Fibroblast of skin of back (primary cell): ENCODE measurements around the gene ITSN1.
A peak's percentile ranks its signal among the peaks of the same experiment; 100 is the strongest.

Experiments
- DNase-seq: peaks from one replicate; pipeline ENCODE4 v3.0.0-alpha.2; 2013

The ITSN1 gene

GRCh38 chr21:33816174-33816573 is 173.9 kb downstream of the ITSN1 start:
- DNase-seq = no peak

- no peak for DNase-seq
Observed at GRCh38 chr21:33817138-33817537, 174.8 kb downstream of the ITSN1 start.

GRCh38 chr21:33817663-33818451 is 175.6 kb downstream of the ITSN1 start:
- DNase-seq = no peak

- no peak for DNase-seq
Observed at GRCh38 chr21:33820230-33820770, 178.0 kb downstream of the ITSN1 start.

- no peak for DNase-seq
Observed at GRCh38 chr21:33820798-33821197, 178.5 kb downstream of the ITSN1 start.

GRCh38 chr21:33821503-33822322 is 179.4 kb downstream of the ITSN1 start:
- DNase-seq = no peak

GRCh38 chr21:33824156-33824941 is 182.0 kb downstream of the ITSN1 start:
- no peak for DNase-seq

GRCh38 chr21:33825419-33825818 is 183.1 kb downstream of the ITSN1 start:
- DNase-seq = no peak

- DNase-seq = peak; percentile 61
Observed at GRCh38 chr21:33825915-33826314, 183.6 kb downstream of the ITSN1 start.

- no peak for DNase-seq
Observed at GRCh38 chr21:33828083-33828482, 185.8 kb downstream of the ITSN1 start.

- no peak for DNase-seq
Observed at GRCh38 chr21:33828577-33828976, 186.3 kb downstream of the ITSN1 start.

- no peak for DNase-seq
Observed at GRCh38 chr21:33829844-33830243, 187.5 kb downstream of the ITSN1 start.

GRCh38 chr21:33831962-33832659 is 189.8 kb downstream of the ITSN1 start:
- no peak for DNase-seq

- DNase-seq = peak; percentile 39
Observed at GRCh38 chr21:33834801-33835500, 192.7 kb downstream of the ITSN1 start.

GRCh38 chr21:33835920-33836319 is 193.6 kb downstream of the ITSN1 start:
- no peak for DNase-seq

- DNase-seq = peak; percentile 27
Observed at GRCh38 chr21:33836408-33836807, 194.1 kb downstream of the ITSN1 start.

- DNase-seq = no peak
Observed at GRCh38 chr21:33839167-33839716, 196.9 kb downstream of the ITSN1 start.

- no peak for DNase-seq
Observed at GRCh38 chr21:33839806-33840205, 197.5 kb downstream of the ITSN1 start.

- no peak for DNase-seq
Observed at GRCh38 chr21:33840771-33841170, 198.5 kb downstream of the ITSN1 start.

- DNase-seq = no peak
Observed at GRCh38 chr21:33841561-33841960, 199.3 kb downstream of the ITSN1 start.

GRCh38 chr21:33843216-33843615 is 200.9 kb downstream of the ITSN1 start:
- no peak for DNase-seq
